Measurements from ENCODE around the gene RPP21.

The RPP21 gene

GRCh38 chr6:30391240-30391639 is 46.3 kb downstream of the RPP21 start:
- no peak for DNase-seq

- DNase-seq: no peak
Measured at GRCh38 chr6:30394139-30394538, 49.2 kb downstream of the RPP21 start.
